ENCODE measurements around the gene SMURF2.
"Not testable (repeated sequence)": the region's sequence is repeated elsewhere in the genome, so short reads cannot be mapped to it uniquely, and the experiment has no call there.

Gene SMURF2

DNA sequence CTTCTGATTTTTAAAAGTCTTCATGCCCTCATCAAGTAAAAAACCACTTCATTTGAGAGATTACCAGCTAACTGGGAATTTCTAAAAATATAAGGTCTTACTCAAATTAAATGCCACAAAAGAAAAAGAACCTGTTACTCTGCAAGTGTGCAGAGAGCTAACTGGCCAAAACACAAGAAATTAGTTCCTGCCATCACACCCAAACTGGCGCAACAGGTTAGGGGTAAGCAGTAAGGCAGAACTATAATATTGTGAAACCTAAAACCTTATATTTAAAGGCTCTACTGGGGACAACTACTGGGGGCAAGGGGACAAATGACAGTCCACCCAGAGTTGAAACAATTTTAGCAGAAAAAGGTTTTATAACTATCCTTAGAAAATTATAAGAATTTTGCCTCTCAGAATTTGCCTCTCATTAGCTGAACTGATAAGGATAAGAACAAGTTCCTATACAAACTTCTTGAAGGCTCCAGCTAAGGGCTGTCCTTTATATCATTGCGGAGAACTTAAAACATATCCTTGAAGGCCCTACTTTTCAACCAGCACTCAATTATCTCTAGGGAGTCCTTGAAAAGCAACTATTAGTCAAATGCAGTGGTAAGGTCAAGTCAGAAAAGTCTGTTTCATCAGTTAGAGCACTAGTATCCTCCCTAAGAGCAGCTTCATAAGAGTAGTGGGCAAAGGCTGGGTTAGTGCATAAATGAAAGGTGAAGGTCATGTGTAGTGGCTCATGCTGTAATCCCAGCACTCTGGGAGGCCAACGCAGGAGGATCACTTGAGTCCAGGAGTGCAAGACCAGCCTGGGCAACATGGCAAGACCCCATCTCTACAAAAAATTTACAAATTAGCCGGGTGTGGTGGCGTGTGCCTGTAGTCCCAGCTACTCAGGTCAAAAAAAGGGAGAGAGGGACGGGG lies 31.5 kb downstream of the SMURF2 start:
- DNase-seq (ENCODE audit: low read depth) = no peak

DNA sequence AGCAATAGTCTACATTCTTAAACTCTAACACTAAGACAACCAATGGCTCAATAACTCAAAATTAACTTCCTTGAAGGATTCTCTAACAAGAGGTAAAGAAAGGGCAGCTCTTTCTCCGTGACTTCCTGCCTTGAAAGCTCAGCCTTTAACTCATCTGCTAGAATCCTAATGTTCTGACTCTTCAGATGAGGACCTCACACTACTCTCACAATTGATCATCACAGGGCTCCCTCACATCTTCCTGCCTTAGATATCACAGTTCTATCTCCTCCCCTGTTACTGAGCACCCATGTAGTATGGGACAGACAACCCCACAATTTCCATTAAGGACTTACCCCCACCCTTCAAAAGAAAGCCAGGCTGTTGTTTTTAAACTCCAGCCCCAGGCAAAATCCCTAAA lies 33.5 kb downstream of the SMURF2 start:
- no peak for DNase-seq (ENCODE audit: low read depth)

DNA sequence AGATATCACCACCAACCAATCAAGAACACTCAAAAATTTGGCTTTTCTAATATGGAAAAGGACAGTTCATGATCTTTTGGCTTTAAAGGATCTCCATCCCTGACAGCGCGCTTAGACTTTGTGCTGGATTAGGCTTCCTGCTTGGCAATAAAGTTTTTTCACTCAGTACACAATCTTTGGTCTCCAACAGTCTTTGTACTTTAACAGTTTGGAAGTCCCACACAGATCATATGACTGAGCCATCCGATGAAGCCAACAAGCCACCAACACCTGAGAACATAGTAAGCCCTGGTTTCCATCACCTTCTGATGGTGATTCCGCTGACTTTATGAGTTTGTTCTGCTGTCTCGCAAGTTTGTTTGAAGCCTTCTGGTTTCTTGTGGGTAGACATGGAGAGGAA lies 34.3 kb downstream of the SMURF2 start:
- no peak for DNase-seq (ENCODE audit: low read depth)

DNA sequence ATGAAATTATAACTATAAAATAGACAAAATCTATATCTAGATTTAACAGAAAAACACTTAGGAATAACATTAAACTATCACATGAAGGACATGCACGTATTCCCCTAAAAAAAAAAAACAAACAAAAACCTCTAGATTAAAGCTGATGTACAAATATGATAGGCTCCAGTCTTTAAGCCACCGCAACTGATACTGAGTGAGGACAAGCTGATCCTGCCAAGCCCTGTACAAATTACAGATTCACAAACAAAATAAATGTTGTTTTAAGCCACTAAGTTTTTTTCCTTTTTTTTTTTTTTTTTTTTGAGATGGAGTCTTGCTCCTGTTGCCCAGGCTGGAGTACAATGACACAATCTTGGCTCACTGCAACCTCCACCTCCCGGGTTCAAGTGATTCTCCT lies 35.3 kb downstream of the SMURF2 start:
- no peak for DNase-seq (ENCODE audit: low read depth)

DNA sequence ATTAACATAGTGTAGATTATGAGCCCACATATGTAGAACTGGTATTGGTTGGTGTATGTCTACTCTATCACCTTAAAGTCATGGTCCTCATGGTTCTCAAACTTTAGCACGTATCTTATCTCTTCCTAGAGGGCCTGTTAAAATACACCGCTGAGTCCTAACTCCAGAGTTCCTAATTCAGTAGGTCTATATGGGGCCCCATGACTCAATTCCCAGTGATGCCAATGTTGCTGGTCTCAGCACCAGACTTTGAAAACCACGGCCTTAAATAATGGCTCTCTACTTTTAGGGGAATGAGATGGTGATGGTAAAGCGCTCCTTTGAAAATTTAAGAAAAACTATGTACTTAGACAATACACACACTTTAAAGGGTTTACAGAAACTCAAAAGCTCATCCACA lies 36.6 kb downstream of the SMURF2 start:
- no peak for DNase-seq (ENCODE audit: low read depth)

DNA sequence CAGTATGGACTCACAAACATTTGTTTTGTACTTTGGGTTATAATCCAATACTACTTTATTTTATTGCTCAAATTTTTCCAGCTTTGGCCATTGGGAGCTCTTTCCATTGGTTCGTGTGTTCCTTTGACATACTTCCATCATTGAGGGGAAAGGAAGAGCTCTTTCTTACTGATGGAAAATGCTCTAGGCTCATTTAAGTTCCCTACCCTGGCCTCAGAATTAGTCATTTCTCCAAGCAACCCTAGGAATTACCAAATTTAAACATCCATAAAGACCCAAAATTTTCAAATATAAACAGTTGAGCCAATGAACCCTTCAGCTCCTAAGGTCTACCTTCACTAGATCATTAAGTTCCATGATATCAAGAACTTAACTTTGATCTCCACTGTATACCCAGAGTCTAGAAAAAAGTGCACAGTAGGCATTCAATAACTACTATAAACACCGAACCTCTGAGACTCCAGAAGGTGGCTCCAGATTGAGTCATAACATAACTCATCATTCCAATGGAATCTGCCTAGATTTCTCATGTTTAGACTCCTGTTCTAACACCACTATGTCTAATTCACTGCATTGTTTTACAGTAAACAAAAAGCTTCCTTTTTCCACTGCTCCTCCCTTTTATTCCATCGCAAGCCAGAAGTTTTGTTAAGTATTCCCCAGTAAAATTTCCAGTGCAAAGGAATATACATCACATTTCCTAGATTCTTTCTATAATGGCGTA lies 39.0 kb downstream of the SMURF2 start:
- DNase-seq (ENCODE audit: low read depth) = no peak

DNA sequence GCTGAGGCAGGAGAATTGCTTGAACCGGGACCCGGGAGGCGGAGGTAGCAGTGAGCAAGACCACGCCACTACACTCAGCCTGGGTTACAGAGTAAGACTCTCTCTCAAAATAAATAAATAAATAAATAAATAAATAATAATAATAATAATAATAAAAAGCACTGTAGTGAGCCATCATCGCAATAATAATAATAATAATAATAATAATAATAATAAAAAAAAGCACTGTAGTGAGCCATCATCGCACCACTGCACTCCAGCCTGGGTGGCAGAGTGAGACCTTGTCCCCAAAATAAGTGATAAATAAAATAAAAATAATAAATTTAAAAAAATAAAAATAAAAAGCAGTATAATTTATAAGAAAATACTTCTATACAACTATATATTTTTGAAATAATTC lies 40.3 kb downstream of the SMURF2 start:
- no peak for DNase-seq (ENCODE audit: low read depth)

DNA sequence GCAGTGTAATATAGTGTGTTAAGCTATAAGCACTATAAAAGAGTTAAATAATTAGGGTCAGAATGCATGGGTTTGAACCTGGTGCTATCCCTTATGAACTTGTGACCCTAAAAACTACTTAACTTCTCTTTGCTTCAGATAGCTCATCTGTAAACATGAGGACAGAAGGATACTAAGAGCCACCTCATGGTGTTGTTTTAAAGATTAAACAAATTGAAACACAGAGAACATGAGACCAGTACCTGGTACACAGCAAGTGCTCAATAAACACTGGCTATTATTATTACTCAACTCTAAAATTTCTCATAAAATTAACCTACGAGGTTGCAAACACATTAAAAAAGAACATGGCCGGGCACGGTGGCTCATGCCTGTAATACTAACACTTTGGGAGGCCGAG lies 43.3 kb downstream of the SMURF2 start:
- no peak for DNase-seq (ENCODE audit: low read depth)

DNA sequence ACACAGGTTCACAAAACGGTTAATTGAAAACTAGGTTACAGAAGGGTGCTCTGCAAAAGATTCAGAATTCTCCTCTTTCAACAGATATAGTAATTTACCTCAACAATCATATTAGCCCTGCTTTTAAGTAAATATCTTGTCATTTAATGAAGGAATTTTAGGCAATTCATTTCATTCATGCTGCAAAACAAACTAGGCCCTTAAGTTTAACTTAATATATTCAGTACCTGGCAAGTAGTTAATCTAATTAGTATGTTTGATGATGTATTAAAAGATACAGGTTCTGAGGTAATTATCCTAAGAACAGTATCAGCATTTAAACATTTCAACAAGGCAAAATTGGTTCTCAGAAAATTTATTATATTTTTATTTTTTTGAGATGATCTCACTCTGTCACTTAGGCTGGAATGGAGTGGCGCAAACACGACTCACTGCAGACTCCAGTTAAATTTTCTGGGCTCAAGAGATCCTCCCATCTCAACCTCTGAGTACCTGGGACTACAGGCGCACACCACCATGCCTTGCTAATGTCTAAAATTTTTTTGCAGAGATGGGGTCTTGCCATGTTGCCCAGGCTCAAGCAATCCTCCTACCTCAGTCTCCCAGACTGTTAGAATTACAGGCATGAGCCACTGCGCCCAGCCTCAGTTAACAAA lies 44.9 kb downstream of the SMURF2 start:
- no peak for DNase-seq (ENCODE audit: low read depth)

DNA sequence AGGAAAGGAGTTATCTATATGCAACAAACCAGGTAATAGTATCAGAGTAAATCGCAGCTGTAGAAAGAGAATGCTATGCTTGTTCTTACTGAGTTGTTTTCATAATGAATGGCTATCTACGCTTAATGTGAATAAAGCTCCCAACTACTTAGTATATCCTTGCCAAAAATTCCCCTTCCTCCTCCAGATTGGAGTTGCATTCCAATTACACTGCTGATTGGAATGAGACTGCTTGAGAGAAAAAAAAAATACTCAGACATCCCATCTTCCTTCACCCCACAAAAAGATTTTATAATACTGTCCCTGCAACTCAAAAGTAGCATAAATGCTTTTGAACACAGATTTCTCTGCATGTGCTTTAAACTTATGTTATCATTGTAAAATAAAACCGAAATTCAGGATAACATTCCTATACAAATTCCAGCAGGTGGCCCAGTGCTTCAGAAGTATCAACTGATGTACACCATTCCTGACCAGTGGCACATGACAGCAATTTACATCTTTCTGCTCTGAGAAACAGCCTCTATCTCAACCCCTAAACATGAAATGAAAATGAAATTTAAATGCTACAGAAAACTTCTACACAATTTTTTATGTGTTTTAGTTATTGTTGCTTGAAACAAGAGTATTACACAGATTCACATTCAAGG lies 47.0 kb downstream of the SMURF2 start:
- no peak for DNase-seq (ENCODE audit: low read depth)

DNA sequence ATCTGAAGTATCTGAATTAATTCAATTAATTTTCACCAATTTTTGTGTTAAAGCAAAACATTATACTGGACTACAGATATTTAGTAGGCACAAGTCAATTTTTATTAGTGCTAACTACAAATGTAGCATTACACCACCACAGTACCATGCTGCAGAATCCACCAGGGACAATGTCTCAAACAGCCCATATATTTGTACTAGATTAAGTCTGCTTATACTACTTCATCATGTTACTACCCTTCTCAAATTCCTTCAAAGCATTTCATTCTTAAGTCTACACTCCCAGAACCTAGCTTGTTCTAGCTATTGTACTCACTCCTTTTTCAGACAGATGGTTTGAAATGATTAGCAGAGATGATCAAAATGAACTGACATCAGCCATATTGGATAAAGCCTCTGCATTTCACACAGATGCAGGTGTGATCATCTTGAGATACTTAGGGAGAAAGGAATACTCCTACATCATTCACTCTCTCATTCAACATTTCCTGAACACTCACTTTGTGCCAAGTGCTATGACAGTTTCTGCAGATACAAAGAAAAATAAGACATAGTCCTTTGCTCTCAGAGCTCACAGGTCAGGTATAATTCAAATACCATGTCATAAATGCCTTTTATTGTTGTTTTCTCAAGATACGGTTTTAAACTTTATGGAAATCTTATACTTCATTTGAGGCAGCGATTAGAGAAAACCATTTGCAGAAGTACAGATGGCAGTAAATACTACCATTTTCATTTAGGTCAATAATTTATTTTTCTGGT lies 47.7 kb downstream of the SMURF2 start:
- no peak for DNase-seq (ENCODE audit: low read depth)

DNA sequence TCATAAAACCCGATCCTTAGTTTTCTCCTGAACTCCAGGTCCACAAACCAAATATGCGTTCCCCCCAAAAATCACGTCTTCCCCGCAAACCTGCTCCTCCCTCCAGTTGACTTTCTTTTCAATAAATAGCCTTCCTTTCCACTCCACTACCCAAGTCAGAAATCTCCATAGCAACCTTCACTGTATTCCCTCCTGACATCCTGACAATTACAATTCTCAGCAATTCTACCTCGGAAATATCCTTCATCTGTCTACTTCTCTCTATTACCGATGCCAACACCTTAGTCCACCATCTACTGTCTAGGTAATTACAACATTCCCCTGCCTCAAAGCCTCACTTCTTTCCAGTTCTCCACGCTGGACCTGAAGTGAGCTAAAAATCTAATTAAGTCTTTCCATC lies 50.7 kb downstream of the SMURF2 start:
- no peak for DNase-seq (ENCODE audit: low read depth)

DNA sequence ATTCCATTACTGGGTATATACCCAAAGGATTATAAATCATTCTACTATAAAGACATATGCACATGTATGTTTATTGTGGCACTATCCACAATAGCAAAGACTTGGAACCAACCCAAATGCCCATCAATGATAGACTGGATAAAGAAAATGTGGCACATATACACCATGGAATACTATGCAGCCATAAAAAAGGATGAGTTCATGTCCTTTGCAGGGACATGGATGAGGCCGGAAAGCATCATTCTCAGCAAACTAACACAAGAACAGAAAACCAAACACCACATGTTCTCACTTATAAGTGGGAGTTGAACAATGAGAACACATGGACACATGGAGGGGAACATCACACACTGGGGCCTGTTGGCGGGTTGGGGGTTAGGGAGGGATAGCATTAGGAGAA lies 51.9 kb downstream of the SMURF2 start:
- not testable (repeated sequence) for DNase-seq (ENCODE audit: low read depth)

DNA sequence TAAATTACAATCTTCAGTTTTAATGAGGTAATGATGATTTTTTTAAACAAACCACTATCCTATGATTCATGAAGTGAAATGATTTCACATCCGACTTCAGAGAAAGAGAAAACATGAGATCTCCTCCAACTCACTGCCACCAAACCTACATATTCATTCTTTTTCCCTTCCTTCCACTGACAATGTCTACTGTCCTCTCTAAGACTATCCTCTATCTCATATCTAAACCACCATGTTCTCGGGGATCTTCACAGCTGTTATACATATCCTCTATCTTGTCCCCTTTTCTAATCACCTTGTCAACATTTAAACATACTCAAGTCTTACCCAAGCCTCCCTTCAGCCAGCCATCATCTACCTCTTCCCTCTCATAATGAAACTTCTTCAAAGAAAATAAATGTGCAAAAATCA lies 53.5 kb downstream of the SMURF2 start:
- no peak for DNase-seq (ENCODE audit: low read depth)

DNA sequence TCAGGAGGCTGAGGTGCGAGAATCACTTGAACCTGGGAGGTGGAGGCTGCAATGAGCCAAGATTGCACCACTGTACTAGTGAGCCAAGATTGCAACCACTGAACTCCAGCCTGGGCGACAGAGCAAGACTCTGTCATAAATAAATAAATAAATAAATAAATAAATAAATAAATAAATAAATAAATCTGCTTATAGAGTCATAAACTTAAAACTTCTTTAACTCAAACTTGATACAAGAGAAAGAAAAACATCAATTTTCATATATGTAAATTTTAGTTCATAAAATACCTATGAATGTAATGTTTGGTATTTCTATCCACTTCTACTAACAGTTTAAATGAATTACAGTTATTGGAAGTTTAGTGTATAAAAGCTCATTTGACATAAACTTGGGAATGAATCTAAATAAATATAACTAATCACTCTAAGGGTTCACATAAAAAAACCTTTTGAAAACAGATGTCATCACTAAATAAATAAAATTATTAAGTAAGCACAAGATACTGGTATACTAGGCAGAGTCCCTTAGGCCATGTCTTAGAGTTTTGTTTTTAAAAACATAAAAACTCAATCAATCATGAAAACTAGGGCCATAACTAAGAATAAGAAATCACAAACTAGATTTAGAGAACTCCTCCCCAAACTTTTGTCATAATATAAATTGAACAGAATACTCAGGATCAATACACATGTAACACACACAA lies 54.1 kb downstream of the SMURF2 start:
- no peak for DNase-seq (ENCODE audit: low read depth)

DNA sequence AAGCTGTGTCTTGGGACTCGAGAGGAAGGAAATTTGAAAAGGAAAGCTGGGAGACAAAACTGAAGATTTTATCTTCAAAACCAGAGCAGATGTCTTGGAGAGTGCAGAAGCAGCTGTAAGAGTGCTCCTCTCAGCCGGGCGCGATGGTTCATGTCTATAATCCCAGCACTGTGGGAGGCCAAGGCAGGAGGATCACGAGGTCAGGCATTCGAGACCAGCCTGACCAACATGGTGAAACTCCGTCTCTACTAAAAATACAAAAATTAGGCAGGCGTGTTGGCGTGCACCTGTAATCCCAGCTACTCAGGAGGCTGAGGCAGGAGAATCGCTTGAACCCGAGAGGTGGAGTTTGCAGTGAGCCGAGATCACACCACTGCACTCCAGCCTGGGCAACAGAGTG lies 57.6 kb downstream of the SMURF2 start:
- DNase-seq (ENCODE audit: low read depth) = not testable (repeated sequence)

DNA sequence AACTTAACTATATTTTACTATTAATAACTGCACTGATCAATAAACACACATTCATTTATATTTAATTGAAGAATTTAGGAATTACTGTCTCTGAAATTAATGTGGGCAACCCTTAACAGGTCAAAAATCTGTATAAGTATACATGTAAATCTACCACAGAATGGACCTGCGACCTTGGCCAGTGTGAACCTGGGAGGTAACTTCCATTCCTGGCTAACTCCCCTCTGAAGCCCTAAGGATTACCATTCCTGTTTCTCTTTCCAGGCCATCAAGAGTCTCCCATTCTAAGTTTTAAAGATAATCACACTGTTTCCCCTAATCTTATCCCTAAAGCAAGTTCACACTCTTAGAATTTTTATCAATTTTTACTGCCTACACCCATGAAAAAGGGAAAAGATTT lies 58.1 kb downstream of the SMURF2 start:
- DNase-seq (ENCODE audit: low read depth) = no peak

DNA sequence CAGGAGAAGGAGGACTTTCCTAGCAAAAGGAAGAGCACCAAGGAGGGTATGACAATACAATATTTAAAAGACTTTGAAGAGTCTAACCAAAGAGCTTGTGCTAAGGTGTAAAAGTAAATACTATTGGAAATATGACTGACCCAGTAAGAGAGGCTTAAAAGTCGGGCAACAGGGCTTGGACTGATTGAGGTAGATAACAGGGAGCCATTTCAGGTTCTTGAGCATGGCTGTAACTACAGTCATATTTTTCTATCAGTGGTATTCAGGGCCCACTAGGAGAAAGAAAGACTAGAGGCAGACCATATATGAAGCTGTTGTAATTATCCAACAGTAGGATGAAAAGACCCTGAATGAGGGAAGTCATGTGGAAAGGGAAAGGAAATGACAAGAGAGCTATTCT lies 62.3 kb downstream of the SMURF2 start:
- no peak for DNase-seq (ENCODE audit: low read depth)

DNA sequence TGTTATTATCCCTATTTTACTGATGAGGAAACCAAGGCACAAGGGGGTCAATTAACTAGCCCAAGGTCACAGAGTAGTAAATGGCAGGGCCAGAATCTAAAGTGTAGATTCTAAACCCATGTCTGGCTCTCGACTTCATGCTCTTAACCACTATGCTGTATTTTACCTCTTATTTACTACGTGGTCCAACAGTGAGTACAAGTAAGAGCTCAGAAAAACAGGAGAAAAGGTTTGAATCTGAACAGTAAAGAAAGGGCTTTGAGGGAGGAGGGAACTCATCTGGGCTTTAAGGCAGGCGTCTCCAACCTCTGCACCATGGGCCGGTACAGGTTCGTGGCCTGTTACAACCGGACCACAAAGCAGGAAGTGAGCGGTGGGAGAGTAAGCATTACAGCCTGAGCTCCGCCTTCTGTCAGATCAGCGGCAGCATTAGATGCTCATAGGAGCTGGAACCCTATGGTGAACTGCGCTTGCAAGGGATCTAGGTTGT lies 62.9 kb downstream of the SMURF2 start:
- peak; percentile 7 for DNase-seq (ENCODE audit: low read depth)

DNA sequence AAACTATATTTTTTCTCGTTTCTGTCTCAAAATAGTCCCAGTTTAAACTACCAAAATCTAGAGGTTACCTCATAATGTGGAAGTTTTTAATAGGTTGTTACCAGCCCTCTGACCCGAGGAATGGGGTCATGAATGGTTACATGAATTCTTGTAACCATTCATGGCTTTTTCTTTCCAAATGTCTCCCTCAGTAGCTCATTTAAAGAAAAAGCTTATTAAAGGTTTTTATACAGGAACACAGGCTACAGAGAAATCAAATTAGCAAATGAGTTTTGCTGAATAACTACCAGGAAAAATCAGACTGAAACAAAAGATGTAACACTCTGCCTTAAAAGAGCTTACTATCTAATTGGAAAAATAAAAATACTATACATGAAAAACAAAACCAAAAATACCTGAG lies 63.4 kb downstream of the SMURF2 start:
- DNase-seq (ENCODE audit: low read depth) = no peak

DNA sequence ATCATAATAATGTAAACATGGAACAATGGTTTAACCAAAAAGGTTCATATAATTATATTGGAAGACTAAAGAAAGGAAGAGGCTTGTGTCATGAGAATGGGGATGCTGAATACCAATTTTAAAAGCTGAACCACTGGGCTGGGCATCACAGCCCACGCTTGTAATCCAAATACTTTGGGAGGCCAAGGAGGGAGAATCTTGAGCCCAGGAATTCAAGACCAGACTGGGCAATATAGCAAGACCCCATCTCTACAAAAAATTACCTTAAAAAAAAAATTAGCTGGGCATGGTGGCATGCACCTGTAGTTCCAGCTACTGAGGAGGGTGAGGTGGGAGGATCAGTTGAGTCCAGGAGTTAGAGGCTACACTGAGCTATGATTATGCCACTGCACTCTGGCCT lies 65.1 kb downstream of the SMURF2 start:
- DNase-seq (ENCODE audit: low read depth) = no peak
